DOHH2 (cell line): ENCODE results near the gene NPPA.

ENCODE experiments used
- CTCF ChIP-seq: fragments of 200-600 bp; sonication (generic); IDR thresholded peaks from one replicate; pipeline ENCODE4 v1.5.1; 2014; ENCODE audit warnings: antibody characterized with exemption, mild to moderate bottlenecking, low read depth, low read length; ENCODE audit not compliant: poor library complexity, severe bottlenecking
- EZH2phosphoT487 ChIP-seq: fragments of 200-600 bp; sonication (generic); IDR thresholded peaks from 2 replicates; pipeline ENCODE4 v1.6.1; 2017; ENCODE audit warnings: borderline replicate concordance, mild to moderate bottlenecking, antibody characterized with exemption, low read length, moderate library complexity, mixed read lengths

GRCh38 chr1:11856698-11857097 is 9.1 kb upstream of the NPPA start:
- TF ChIP-seq CTCF = no peak
- TF ChIP-seq EZH2phosphoT487 = no peak
